Trophoblast cell (in vitro differentiated cells and primary cell): Measurements from ENCODE around the gene GALNTL6.

Experiments
- DNase-seq, 2 donors: peaks; one replicate each; pipeline ENCODE4 v3.0.0-alpha.2; 2016
- H2AFZ ChIP-seq: 2 replicates; pipeline ENCODE4 v1.6.1; 2013; ENCODE audit warnings: low read length, moderate library complexity, mild to moderate bottlenecking; ENCODE audit not compliant: insufficient read depth, poor library complexity
- H2AK5ac ChIP-seq: 2 replicates; pipeline ENCODE4 v1.6.1; 2013; ENCODE audit warnings: mild to moderate bottlenecking, low read length
- H2BK120ac ChIP-seq: 2 replicates; pipeline ENCODE4 v1.6.1; 2013; ENCODE audit warnings: low read length, mild to moderate bottlenecking, moderate library complexity; ENCODE audit not compliant: insufficient read depth, poor library complexity
- H2BK12ac ChIP-seq: 2 replicates; pipeline ENCODE4 v1.6.1; 2013; ENCODE audit warnings: mild to moderate bottlenecking, low read length, moderate library complexity
- H2BK5ac ChIP-seq: 2 replicates; pipeline ENCODE4 v1.6.1; 2013; ENCODE audit warnings: low read length, low read depth, moderate library complexity, mild to moderate bottlenecking; ENCODE audit not compliant: poor library complexity
- H3K14ac ChIP-seq: 2 replicates; pipeline ENCODE4 v1.6.1; 2013; ENCODE audit warnings: mild to moderate bottlenecking, low read length
- H3K18ac ChIP-seq: 2 replicates; pipeline ENCODE4 v1.6.1; 2013; ENCODE audit warnings: mild to moderate bottlenecking, low read length
- H3K23ac ChIP-seq: 2 replicates; pipeline ENCODE4 v1.6.1; 2013; ENCODE audit warnings: low read length
- H3K27ac ChIP-seq: 2 replicates; pipeline ENCODE4 v1.5.1; 2013; ENCODE audit warnings: low read depth, mild to moderate bottlenecking, inconsistent platforms, low read length, moderate library complexity
- H3K27me3 ChIP-seq: 2 replicates; pipeline ENCODE4 v1.6.1; 2013; ENCODE audit warnings: inconsistent platforms, mild to moderate bottlenecking, low read length, moderate library complexity; ENCODE audit not compliant: insufficient read depth
- H3K36me3 ChIP-seq, 2 experiments: 1 replicate in 1 of 2; 2 replicates in 1 of 2; pipeline ENCODE4 v1.6.1; 2013; ENCODE audit warnings: low read length in 2 of 2, mild to moderate bottlenecking in 2 of 2, moderate library complexity in 1 of 2; ENCODE audit not compliant: insufficient read depth in 2 of 2, control insufficient read depth in 1 of 2
- H3K4ac ChIP-seq: 2 replicates; pipeline ENCODE4 v1.6.1; 2013; ENCODE audit warnings: low read depth, mild to moderate bottlenecking, low read length, moderate library complexity
- H3K4me1 ChIP-seq, 2 experiments: 1 replicate in 1 of 2; 2 replicates in 1 of 2; pipeline ENCODE4 v1.6.1; 2013; ENCODE audit warnings: low read length in 2 of 2, mild to moderate bottlenecking in 2 of 2, moderate library complexity in 1 of 2; ENCODE audit not compliant: insufficient read depth in 2 of 2, control insufficient read depth in 1 of 2
- H3K4me2 ChIP-seq: 2 replicates; pipeline ENCODE4 v1.6.1; 2013; ENCODE audit warnings: inconsistent platforms, mild to moderate bottlenecking, low read length, moderate library complexity
- H3K4me3 ChIP-seq: 2 replicates; pipeline ENCODE4 v1.5.1; 2013; ENCODE audit warnings: mild to moderate bottlenecking, low read depth, low read length, inconsistent platforms
- H3K79me1 ChIP-seq: one replicate; pipeline ENCODE4 v1.6.1; 2013; ENCODE audit warnings: low read length
- H3K79me2 ChIP-seq: 2 replicates; pipeline ENCODE4 v1.6.1; 2013; ENCODE audit warnings: low read length, mild to moderate bottlenecking; ENCODE audit not compliant: control insufficient read depth, insufficient read depth, poor library complexity
- H3K9ac ChIP-seq: 2 replicates; pipeline ENCODE4 v1.6.1; 2013; ENCODE audit warnings: mild to moderate bottlenecking, low read length
- H3K9me3 ChIP-seq: 2 replicates; pipeline ENCODE4 v1.6.1; 2013; ENCODE audit warnings: low read depth, mild to moderate bottlenecking, control low read depth, inconsistent platforms, low read length; ENCODE audit not compliant: insufficient read depth
- H4K12ac ChIP-seq: 2 replicates; pipeline ENCODE4 v1.6.1; 2013; ENCODE audit warnings: low read depth, mild to moderate bottlenecking, low read length, moderate library complexity
- H4K8ac ChIP-seq: 2 replicates; pipeline ENCODE4 v1.6.1; 2013; ENCODE audit warnings: low read depth, mild to moderate bottlenecking, low read length, moderate library complexity
- H4K91ac ChIP-seq: one replicate; pipeline ENCODE4 v1.6.1; 2013; ENCODE audit warnings: low read depth, mild to moderate bottlenecking, low read length, moderate library complexity
- WGBS: extraction: QIAGEN DNeasy Blood & Tissue Kit; methylation state at CpG from one replicate; pipeline ENCODE4 v1.1.7; 2013; ENCODE audit warnings: missing lambda C conversion rate; ENCODE audit not compliant: insufficient read length, insufficient coverage; ENCODE audit errors: extremely low coverage; 5-methylcytosine and 5-hydroxymethylcytosine counted together

GALNTL6 gene

DNA sequence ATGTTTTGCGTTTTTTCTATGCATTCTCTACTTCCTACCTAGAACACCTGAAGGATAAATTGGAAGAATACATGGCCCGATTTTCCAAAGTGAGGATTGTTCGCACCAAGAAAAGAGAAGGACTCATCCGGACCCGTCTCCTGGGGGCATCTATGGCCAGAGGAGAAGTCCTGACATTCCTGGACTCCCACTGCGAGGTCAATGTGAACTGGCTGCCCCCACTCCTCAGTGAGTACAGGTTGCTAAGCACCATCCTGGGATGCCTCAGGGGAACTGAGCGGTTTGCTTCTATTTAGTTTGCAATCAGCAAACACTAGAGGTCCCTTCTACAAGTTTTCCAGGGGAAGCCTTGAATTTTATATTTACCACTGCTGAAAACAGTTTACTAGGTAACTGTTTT lies 996.1 kb downstream of the GALNTL6 start:
- no peaks in the 10 kb centered on the region for H3K79me1 ChIP-seq
- no peaks in the 10 kb centered on the region for H3K27me3 ChIP-seq
- no peaks in the 10 kb centered on the region for H3K9me3 ChIP-seq
- H3K14ac ChIP-seq: no peak overlapping the region
- H4K8ac ChIP-seq: no peak overlapping the region
- DNase-seq: peak in 1 of 2 donors; percentile 31
- H3K4me2 ChIP-seq: peak overlapping the region; percentile 13
- H2BK12ac ChIP-seq: no peak overlapping the region
- no peak overlapping the region for H2AK5ac ChIP-seq
- H3K36me3 ChIP-seq: no peaks in the 10 kb centered on the region
- H3K4me1 ChIP-seq: peaks cover 0 to 2% of the 10 kb centered on the region in 2 experiments
- no peak overlapping the region for H4K91ac ChIP-seq
- no peak overlapping the region for H3K23ac ChIP-seq
- H2BK5ac ChIP-seq: no peak overlapping the region
- no peak overlapping the region for H3K18ac ChIP-seq
- H3K79me2 ChIP-seq: no peaks in the 10 kb centered on the region
- no peak overlapping the region for H2AFZ ChIP-seq
- H4K12ac ChIP-seq: no peak overlapping the region
- H3K4me3 ChIP-seq: no peak overlapping the region
- no peak overlapping the region for H3K4ac ChIP-seq
- H2BK120ac ChIP-seq: no peak overlapping the region
- no CpG with 5 or more reads among the region's 7 CpGs for WGBS
- H3K9ac ChIP-seq: no peak overlapping the region
- H3K27ac ChIP-seq: no peak overlapping the region

DNA sequence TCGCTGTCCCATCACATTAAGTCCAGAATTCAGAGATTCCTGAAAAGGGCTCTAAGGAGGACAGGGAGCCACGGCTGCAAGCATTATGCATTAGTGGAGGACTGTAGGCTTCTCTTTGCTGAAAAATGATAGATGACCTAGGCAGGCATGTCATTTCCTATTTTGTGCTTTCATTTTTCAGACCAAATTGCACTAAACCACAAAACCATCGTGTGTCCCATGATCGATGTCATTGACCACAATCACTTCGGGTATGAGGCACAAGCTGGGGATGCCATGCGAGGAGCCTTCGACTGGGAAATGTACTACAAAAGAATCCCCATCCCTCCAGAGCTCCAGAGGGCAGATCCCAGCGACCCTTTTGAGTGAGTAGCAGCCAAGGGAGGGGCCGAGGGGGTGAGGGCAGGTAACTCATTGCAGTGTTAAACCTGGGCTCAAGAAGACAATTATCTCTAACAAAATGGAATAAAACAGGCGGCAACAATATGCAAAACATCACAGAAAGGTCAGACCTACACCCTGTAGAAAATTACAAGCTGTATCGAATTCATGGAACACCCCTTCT lies 1000.2 kb downstream of the GALNTL6 start:
- no peak overlapping the region for H3K9ac ChIP-seq
- no peak overlapping the region for H3K4me2 ChIP-seq
- no peak overlapping the region for H4K12ac ChIP-seq
- no peak overlapping the region for H3K18ac ChIP-seq
- H3K4ac ChIP-seq: no peak overlapping the region
- no peak overlapping the region for H2AFZ ChIP-seq
- no peak overlapping the region for H4K91ac ChIP-seq
- H4K8ac ChIP-seq: no peak overlapping the region
- H3K23ac ChIP-seq: no peak overlapping the region
- no peak overlapping the region for H2BK120ac ChIP-seq
- no CpG with 5 or more reads among the region's 11 CpGs for WGBS
- no peak overlapping the region for H3K14ac ChIP-seq
- H3K4me3 ChIP-seq: no peak overlapping the region
- H2AK5ac ChIP-seq: no peak overlapping the region
- no peak overlapping the region for H3K27ac ChIP-seq
- H3K9me3 ChIP-seq: no peaks in the 10 kb centered on the region
- no peaks in the 10 kb centered on the region for H3K27me3 ChIP-seq
- no peak for DNase-seq
- no peaks in the 10 kb centered on the region for H3K79me1 ChIP-seq
- no peaks in the 10 kb centered on the region for H3K79me2 ChIP-seq
- H3K4me1 ChIP-seq: peaks cover 0 to 2% of the 10 kb centered on the region in 2 experiments
- H2BK5ac ChIP-seq: no peak overlapping the region
- no peak overlapping the region for H2BK12ac ChIP-seq
- H3K36me3 ChIP-seq: no peaks in the 10 kb centered on the region

DNA sequence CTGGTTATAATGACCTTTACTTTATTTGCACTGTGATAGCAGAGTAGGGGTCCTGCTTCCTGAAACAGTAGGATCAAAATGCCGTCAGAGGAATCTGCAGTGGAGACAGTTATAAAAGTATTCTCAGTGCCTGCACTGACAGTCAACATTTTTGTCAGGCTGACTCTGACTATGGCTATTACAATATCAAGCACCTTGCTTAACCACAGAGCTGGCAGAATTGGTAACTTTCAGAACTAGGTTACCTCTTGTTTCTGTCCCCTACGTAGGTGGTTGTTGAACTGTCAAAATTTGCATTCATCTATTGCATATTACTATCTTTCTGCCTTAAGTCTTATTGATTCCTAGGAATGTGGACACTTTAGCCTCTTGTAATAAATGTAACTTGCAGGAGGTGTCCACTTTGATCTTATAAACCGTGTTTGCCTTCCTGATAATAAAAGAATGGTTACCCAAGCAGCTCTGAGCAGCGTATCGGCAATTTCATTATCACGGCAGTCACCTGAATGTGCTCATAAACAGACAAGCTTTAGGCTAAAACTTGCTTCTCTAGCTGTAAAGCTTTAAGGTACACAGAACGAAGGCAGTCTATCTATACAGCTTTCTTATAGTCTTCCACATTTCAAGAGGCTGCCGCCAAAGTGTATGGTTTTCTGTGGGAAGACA lies 1002.4 kb downstream of the GALNTL6 start:
- H2BK12ac ChIP-seq: no peak overlapping the region
- H3K4me2 ChIP-seq: no peak overlapping the region
- no peak overlapping the region for H3K4ac ChIP-seq
- no peaks in the 10 kb centered on the region for H3K27me3 ChIP-seq
- no peak overlapping the region for H4K91ac ChIP-seq
- WGBS: no CpG with 5 or more reads among the region's 8 CpGs
- peaks cover 3% of the 10 kb centered on the region for H3K79me1 ChIP-seq
- no peak overlapping the region for H4K8ac ChIP-seq
- no peak overlapping the region for H2BK120ac ChIP-seq
- H2AFZ ChIP-seq: no peak overlapping the region
- no peak overlapping the region for H2AK5ac ChIP-seq
- H3K14ac ChIP-seq: no peak overlapping the region
- H3K79me2 ChIP-seq: no peaks in the 10 kb centered on the region
- H3K9ac ChIP-seq: no peak overlapping the region
- H3K9me3 ChIP-seq: no peaks in the 10 kb centered on the region
- H3K36me3 ChIP-seq: no peaks in the 10 kb centered on the region
- no peaks in the 10 kb centered on the region for H3K4me1 ChIP-seq
- DNase-seq: no peak
- no peak overlapping the region for H2BK5ac ChIP-seq
- no peak overlapping the region for H4K12ac ChIP-seq
- no peak overlapping the region for H3K27ac ChIP-seq
- H3K23ac ChIP-seq: no peak overlapping the region
- H3K18ac ChIP-seq: no peak overlapping the region
- H3K4me3 ChIP-seq: no peak overlapping the region

DNA sequence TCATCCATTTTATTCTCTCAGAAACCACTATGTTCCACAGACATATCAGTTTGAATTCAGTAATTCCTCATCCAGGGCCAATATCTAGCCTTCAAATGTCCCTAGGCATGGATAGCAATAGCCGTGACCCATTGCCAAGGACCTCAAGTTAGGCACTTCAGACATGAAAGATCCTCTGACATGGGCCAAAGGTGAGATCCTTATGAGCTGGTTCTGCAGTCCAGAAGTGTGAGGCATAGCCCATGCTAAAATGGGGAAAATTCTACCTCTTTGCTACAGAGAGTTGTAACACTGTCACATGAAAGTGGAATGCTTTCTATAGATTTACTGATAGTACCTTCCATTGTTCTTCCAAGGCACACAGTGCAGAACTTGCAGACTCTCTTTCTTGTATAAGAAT lies 1005.7 kb downstream of the GALNTL6 start:
- no peak overlapping the region for H3K4me2 ChIP-seq
- no peak overlapping the region for H3K14ac ChIP-seq
- no peaks in the 10 kb centered on the region for H3K36me3 ChIP-seq
- H2BK5ac ChIP-seq: no peak overlapping the region
- H4K12ac ChIP-seq: no peak overlapping the region
- no peak overlapping the region for H3K4ac ChIP-seq
- H3K4me3 ChIP-seq: no peak overlapping the region
- no CpG with 5 or more reads among the region's 1 CpG for WGBS
- H3K9me3 ChIP-seq: no peaks in the 10 kb centered on the region
- H2AFZ ChIP-seq: no peak overlapping the region
- no peak overlapping the region for H2BK120ac ChIP-seq
- no peak overlapping the region for H3K18ac ChIP-seq
- H3K4me1 ChIP-seq: no peaks in the 10 kb centered on the region
- no peak overlapping the region for H4K8ac ChIP-seq
- no peaks in the 10 kb centered on the region for H3K79me2 ChIP-seq
- H3K27ac ChIP-seq: no peak overlapping the region
- no peak overlapping the region for H2BK12ac ChIP-seq
- no peak overlapping the region for H2AK5ac ChIP-seq
- H3K27me3 ChIP-seq: no peaks in the 10 kb centered on the region
- H4K91ac ChIP-seq: no peak overlapping the region
- H3K9ac ChIP-seq: no peak overlapping the region
- peaks cover 3% of the 10 kb centered on the region for H3K79me1 ChIP-seq
- DNase-seq: peak; percentile 62 to 87
- no peak overlapping the region for H3K23ac ChIP-seq
